HG03025 (cell line): ENCODE results near the gene ERC2.

Source experiments
- ATAC-seq: cut with Tn5 transposase; IDR thresholded peaks from one replicate; pipeline ENCODE4 v1.9.1; 2021; ENCODE audit warnings: mild to moderate bottlenecking, moderate library complexity; ENCODE audit not compliant: unreplicated experiment, low FRiP score

The ERC2 gene

DNA sequence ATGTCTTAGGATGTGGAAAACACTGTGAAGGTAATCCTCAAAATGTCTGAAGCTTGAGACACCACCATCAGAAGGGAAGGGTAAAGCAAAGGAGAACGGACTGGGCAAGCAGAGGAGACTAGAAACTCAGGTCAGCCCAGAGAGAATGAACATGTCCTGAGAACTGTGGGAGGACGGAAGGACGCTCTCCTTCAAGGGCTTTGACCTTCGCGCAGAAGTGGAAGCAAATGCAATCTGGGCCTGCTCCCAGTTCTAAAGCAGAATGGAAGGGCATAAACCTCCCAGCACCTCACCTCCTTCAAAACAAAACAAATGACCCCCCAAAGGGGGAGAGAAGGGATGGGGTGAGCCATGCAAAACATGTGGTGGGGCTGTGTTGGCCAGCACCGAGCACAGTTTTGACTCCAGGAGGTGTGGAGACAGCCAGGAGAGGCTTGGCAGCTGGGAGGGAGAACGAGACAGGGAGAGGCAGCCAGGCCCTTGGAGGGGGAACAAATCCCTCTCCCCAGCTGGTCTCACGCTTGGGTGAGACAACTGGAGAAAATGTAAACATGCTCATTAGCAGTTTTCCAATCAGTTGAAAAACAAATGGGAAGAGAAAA, 758.8 kb downstream of the ERC2 start:
- ATAC-seq: no peak

DNA sequence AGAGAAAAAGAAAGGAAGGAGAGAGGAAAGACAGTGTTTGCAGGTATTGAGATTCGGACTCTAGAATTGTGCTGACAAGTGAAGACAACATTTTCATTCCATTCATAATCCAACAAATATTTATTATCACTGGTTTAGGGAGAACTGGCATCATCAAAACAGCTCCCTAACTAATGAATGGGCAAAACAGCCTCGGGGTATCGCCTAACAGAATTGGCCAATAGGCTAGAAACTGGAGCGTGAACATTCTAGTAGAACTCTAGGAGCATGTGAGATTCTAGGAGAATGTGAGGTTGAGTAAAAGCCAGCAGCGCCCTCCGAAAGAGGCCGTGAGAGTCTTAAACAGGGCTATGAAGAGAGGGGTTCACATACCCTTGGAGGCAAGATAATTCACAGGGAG, 759.3 kb downstream of the ERC2 start:
- ATAC-seq: no peak

DNA sequence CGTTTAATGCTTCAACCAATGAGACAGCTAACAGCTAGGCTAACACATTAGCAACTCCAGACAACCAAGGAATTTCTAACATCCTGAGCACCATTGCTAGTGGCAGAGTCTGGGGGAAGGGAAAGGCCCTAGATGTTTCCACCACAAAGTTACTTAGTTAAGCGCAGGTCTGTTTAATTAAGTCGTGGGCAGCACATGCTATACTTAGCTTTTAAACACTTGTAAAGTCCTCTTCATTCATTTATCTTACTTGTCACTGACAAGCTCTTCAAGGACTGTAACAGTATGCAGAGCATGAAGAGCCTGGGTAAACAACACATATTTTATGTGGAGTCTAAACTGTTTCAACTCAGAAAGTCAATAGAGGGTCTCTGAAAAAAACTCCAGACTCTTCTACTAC, 760.0 kb downstream of the ERC2 start:
- no peak for ATAC-seq

DNA sequence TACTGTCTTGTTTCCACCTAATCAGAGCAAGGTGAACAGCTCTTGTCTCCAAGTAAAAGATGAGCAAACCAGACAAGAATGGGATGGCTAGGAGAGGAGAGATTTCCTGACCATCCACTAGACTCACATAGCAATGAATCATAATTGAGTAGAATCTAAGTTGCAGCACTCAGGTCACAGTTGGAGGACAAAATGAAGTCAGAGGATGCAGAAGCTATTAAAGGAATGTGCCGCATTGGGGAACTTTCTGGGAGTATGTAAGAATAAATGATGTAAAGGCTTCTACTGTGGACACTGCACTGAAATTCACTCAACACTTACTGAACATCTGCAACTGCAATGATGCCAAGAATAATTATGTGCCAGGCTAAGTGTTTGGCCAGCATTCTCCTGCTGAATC, 763.7 kb downstream of the ERC2 start:
- no peak for ATAC-seq

DNA sequence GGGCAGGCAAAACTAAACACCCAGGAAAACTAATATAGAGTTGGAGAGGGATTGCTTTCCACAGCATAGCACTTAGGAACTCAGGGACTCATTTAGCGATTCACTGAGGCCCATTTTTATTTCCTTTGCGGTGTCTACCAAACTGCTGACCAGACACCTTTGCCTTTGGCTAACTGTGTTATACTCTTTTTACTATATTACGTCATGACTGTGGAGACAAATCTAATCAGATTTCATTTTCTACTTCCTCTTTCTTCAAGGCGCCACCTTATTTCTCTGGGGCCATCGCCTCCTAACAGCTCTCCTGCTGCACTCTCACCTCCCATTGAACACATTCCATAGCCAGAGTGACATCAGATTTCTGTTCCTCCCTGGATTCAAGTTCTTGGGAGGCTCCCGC, 765.4 kb downstream of the ERC2 start:
- ATAC-seq: no peak

DNA sequence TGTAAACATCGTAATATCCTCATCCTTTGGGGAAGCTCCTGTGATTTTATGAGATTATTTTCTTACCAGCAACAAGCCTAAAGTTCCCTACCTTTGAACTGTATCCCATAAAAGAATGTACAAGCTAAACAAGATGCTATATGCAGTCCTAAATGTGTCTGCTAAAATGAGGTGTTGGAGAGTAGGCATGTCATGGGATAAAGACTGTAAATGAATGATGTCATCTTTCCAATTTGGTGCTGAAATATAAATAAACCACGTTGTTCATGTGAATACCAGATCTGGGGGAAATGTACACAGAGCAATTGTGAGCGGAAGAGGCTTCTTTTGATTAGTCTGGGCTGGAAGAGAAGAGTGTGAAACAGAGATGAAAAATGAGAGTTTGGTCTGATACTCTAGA, 766.3 kb downstream of the ERC2 start:
- ATAC-seq: no peak

DNA sequence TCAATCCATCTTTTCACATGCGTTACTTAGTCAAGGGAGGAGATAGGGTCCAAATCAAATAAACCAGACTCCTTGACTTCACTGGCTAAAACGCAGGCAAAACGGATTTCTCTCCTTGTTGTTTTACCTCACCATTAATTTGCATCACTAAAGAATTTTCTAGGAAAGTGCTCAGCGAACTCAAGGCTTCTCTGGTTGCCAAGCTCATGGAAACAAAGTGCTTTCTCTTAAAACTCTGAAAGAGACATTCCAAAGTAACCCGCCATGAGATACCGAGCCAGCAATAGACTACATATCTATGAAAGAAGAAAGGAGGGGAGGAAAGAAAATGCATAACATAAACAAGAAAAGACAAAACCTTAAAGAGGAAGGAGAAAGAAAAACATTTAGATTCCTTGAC, 769.4 kb downstream of the ERC2 start:
- no peak for ATAC-seq

DNA sequence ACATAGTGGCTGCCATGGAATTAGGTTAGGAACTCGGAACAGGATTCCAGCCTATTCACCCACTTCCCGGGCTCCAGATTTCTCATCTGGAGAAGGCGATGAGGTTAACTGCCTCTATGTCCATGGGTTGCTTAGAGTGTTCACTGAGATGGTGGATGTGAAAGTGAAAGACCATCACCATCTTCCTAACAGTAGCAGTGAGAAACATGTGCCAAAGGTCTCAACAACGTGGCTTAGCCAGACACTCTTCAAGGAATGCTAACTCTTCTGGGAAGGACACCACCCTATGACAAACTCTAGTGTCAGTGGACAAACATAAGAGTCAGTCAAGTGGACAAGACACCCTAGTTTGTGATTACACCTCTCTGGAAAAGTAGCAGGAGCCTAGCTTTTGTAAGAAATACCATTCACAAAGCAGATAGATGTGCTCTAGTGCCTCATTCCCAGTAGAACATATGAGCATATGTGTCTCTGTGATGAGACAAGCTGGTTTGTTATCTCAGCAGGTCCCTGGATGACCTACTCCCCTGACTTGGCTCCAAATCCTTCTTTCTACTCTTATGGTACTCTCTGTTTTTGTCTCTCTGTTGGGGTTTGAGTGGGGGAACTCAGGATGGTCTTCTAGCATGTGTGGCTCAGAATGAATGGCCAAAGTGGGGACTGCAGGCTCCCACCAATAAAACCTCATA, 770.9 kb downstream of the ERC2 start:
- no peak for ATAC-seq

DNA sequence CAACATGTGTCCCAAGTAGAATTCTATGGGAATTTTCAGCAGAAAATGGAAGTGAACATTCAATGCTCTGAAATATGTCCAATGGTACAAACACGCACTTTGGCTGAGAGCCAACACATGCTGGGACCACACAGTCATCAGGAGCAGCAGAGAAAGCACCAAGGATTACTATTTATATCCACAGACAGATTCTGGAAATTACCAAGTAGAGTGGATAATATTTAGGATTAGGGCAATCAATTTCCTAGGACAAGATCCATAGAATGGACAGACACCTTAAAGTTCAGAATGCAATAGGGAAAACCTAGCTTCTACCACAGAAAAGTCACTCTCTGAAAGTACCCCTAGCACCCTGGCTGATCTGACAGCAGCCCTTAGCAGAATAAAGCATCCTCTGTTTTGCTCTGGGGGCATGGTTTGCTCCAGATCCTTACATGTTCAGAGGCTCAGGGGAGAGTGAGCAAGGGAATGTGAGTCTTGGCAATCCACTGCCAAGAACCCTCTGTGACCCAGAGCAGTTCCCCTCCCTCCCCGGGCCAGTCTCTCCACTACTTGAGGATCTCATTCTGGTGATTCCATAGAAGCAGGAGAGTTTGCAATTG, 775.2 kb downstream of the ERC2 start:
- no peak for ATAC-seq

DNA sequence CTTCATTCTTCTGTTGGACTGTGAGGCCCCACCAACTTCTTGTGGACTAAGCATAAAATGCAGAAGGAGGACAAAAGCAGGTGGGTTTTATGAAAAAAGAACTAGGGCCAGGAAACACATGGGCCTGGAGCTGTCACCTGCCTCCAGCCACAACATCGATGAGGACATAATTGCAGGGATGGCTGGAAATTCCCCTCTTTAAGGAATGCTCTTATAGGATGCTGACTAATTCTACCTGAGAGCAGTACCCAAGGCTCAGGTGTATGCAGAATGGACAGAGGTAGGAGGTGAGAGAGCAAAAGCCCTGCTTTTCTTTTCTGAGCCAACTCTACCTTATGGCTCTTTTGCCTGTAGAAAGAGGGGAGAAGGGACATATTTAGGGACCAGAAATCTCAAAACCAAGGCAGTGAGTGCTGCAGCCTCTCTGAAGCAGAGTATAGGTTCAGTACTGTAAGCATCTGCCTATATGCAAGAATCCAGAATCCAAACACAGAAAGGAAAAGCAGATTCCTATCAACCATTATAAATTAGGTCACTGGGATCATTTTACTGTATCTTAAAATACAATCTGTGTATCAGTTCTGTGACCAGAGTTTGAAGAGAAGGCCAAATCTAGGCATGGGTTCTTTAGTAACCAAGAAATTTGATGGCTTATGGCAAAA, 775.8 kb downstream of the ERC2 start:
- ATAC-seq: no peak

DNA sequence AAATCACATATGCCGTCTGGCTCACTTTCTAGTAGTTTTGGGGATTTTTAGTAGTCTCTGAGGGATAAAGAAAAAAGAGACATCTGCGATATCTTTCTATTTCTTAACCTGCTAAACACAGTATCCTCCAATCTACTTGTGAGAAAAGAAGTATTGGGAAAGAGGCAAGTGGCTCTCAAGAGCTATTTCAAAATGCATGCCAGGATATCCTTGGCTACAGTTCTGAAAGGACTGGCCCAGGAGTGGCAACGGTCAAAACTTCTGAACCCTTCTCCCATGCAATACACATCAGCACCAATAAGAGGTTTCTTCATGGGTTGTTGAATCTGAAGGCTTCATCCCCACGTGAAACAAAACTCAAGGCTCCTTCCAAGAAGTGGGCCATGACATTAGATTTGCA, 777.1 kb downstream of the ERC2 start:
- no peak for ATAC-seq

DNA sequence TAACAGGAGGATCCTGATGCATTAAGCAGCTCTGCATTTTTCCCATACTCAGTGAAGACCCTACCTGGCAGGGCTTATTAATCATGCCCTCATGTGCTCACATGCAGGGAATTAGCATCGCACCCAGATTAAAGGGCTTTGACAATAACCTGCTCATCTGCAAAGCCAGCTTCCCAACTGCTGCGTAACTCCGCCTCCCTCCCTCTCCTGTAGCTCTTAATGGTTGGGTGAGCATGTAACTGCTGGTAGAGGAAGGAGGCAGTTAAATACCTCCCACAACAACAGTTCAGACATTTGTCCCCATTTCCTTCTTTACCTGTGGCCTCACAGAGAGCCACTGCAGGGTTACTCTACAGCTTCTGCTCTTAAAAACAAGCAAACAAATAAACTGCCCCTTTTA, 777.5 kb downstream of the ERC2 start:
- ATAC-seq: no peak

DNA sequence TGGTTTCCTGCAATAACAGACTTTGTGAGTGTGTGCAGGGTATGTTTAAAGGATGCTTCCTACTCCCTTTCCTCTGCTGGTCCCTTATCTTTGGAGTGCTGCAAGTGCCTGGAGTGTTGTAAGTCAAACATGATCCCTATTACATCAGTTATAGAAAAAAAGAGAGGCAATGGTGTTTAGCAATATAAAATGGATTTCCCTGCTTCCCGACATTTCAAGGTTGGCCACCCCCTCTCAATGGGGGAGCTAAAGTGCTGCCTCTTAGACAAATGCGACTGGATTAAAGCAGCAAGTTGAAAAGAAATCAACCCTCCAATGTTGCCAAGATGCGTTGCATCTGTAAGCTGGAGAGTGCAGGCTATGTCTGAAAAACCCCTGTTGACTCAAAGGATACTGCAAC, 778.1 kb downstream of the ERC2 start:
- ATAC-seq: no peak

DNA sequence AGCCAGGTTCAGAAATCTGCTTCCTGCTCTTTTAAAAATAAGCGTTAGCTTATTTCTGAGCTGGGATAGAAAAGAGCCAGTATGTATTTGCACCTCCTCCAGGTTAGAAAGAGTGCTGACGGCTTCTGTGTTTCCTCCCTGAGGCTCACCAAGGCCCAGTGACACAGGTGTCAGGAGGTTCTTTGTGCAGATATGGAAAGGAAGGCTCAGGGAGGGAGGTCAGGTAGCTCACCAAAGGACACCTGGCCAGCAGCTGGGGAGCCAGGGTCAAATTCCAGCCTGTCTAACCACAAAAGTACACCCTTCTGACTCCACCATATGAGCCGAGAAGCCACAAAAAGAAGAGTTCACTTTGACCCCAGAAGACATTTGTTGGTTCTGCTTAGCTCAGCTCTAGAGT, 780.1 kb downstream of the ERC2 start:
- ATAC-seq: no peak

DNA sequence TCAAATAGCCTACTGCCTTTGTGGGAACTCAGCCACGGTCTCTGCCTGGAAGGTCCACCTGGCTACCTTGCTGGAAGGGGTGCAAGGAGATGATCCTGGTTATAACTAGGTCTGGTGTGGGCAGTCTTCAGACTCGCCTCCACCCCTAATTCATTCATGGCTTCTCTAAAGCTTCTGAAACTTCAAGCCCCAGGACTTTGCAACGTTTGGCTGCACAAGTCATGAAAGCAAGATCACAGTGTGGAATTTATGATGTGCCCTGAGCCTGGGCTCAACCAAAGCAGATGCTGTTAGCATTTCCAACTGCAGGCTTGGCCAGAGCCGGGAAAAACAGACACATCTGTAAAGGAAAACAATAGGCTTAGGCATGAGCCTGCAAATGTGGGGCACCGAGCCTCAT, 780.7 kb downstream of the ERC2 start:
- no peak for ATAC-seq

DNA sequence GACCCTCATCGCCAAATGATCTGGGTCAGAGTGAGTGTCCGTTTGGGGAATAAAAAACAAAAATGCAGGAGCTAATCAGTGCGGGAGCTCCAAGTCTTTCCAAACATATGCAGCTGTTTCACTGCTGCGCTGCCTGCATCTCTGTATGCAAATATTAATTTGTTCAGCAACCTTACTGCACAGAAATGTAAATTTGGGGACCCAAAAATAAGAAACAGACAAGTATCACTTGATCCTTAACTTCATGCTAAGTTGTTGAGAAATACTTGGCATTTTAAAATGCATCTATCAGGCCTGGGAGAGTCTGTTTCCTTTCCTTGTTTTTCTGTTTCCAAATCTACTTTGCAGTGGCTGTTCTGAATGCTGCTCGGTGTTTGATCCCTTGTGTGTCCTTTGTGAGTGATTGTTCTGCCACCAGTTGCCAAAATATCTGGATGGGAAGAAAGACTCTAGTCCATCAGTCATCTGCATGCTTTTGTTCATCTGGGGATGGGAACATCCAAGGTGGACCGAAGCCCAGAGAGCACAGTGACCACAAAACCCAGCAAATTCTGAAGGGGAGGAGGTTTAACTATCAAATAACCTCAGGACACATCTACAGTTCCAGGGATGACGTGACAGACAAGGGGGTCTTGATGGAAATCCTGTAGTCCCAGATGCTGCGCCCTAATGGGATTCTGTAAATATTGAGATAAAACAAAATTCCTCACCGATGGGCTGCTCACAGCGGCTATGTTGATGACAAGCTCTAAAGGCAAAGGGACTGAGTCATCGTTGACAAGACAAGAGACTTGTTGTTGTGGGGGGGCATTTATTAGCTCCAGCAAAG, 781.6 kb downstream of the ERC2 start:
- no peak for ATAC-seq

DNA sequence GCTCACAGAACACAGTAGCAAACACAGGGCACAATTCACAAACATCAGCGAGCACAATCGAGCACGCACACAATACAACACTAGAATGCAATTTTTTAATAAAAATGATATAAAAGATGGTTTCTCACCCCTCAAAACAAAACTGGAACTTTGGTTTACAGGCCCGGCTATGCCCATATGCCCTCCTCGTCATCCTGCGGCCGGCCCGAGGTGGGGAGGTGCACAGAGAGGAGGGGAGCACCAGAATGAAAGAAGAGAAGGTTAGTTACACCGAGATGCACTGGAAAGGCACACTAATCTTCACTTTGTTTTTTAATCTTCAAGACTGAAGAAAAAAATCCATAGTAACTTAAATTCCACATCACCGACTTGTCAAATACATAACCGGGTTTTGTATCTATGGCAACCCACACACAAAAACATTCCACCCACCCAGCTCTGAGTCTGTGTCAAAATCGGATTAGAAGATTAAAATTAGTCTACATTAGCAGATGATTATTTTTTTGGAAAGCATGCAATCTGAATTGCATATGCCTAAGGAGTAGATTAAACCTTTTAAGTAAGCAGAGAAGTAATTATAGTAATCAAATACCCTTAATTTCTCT, 784.5 kb downstream of the ERC2 start:
- no peak for ATAC-seq

DNA sequence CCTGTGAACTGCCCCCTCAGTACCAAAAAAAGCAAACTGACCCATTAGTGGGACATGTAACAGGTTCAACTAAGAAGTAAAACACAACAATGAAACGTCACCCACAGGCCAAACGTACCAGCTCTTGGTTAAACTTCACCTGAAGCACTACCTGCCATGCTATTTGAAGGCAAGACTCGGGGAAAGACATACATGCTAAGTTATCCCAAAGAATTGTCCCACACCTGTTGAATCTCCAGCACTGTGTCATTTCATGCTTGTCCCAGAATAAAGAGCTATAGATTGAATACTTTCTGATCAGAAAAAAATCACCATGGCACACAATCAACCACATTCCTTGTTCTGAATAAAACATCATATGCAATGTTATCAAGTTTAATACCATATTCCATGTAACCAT, 785.8 kb downstream of the ERC2 start:
- no peak for ATAC-seq

DNA sequence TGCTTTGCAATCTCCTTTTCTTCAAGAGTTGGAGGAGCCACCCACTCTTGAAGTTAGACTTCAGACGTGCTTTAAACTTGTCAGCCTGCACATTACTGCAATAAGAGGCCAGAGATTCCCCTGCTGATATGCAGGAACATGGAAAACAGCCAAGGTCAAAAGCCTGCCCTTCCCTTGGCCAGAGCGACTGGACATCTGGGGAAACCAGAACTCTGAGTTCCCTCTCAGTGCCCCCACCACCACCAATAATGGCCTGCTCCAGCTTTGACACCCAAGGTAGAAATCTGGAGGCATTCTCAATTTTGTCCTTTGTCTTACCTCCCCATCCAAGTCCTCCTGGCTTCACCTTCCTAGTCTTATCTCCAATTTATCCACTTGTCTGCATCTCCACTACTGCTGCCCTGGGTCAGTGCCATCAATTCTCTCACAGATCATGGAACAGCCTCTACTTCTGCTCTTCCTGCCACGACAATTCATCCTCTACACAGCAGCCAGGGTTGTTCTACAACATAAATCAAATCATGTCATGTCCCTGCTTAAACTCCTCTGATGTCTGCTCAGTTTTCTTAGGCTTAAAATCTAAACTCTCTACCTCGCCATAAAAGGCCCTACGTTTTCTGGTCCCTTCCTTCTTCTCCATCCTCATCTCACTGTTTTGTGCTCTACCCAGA, 789.6 kb downstream of the ERC2 start:
- ATAC-seq: no peak

DNA sequence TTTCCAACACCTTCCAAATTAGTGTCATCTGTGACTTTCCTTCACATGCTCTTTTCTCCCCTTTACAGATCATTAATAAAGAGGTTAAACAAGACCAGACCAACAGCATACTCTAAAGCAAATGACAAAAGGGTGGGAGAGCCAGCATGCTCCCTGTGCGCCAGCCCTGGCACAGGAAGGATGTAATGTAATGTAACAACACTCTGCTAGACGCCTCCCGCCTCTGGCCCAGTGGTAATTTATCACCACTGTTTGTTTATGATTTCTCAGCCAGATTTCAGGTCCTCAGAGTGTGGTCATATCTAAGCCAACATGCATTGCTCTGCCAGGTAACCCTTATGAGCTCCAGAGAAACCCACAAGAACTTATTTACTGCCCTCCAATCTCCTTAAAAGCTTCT, 791.6 kb downstream of the ERC2 start:
- ATAC-seq: no peak
